Lower leg skin (tissue), 4 donors: ENCODE results near the gene VAV3. TPM values are rescaled to one million over a fixed set of nuclear protein-coding genes. Genes with fewer than 3 reads are reported as not detected.
"Not testable (repeated sequence)": the region's sequence is repeated elsewhere in the genome, so short reads cannot be mapped to it uniquely, and the experiment has no call there.

Source experiments
- DNase-seq, 2 donors: peaks; one replicate each; pipeline ENCODE4 v3.0.0-alpha.2; 2019; ENCODE audit warnings: low spot score in 2 of 2
- H3K4me3 ChIP-seq: fragments of 200-600 bp; sonication (generic); 2 replicates; pipeline ENCODE4 v1.5.1; 2017; ENCODE audit warnings: mild to moderate bottlenecking, low read depth; ENCODE audit not compliant: poor library complexity, severe bottlenecking
- CTCF ChIP-seq, 3 donors: fragments of 450-650 bp; IDR thresholded peaks; one replicate each; pipeline ENCODE4 v1.5.1; 2016; ENCODE audit warnings: antibody characterized with exemption in 3 of 3, mild to moderate bottlenecking in 3 of 3, moderate library complexity in 2 of 3
- POLR2A ChIP-seq, 2 donors: fragments of 450-650 bp; IDR thresholded peaks; one replicate each; pipeline ENCODE4 v1.6.1; 2016 to 2017; ENCODE audit warnings: antibody characterized with exemption in 2 of 2, mild to moderate bottlenecking in 1 of 2, moderate library complexity in 1 of 2
- WGBS, 2 donors: methylation state at CpG; one replicate each; pipeline ENCODE4 v1.1.5; 2018; 5-methylcytosine and 5-hydroxymethylcytosine counted together
- intact Hi-C: fragments of 100-400 bp; cut with DNase I; formaldehyde crosslinking; loops from one replicate; pipeline ENCODE4 v1.15.0; 2023; ENCODE audit warnings: low total_unique reads
- total RNA-seq, 4 donors: library from RNA; depleted of rRNA; stranded (reverse); fragments of >200 nt; gene quantifications; one replicate each; pipeline ENCODE4 v1.1.0, GENCODE V29; 2016

Gene VAV3
- total RNA-seq, 4 donors from 2014 or later, result 102 to 200 (median 147) TPM

- intact Hi-C loops, result no loop called here
- DNase-seq, result no peak
- no peak for TF ChIP-seq CTCF (IDR thresholded peaks at IDR 0.05)
- 76 to 86% methylated on average over 1 of the region's 1 CpG for WGBS, 2 donors
- H3K4me3 ChIP-seq, result no peak overlapping the region
These were observed 42.1 kb upstream of the VAV3 start for GRCh38 chr1:108007070-108007469.

GRCh38 chr1:108004919-108005318 is 39.9 kb upstream of the VAV3 start:
- H3K4me3 ChIP-seq, intact Hi-C loops, DNase-seq: not testable (repeated sequence)
- 86 to 88% methylated on average over 3 of the region's 3 CpGs for WGBS, 2 donors

- H3K4me3 ChIP-seq, result no peak overlapping the region
- 29 to 44% methylated on average over 2 of the region's 2 CpGs for WGBS, 2 donors
- intact Hi-C loops, result no loop called here
- DNase-seq, result peak in 1 of 2 donors; percentile 49
- TF ChIP-seq POLR2A (IDR thresholded peaks at IDR 0.05) (no peak), CTCF (IDR thresholded peaks at IDR 0.05) (no peak)
These were observed 35.7 kb upstream of the VAV3 start for GRCh38 chr1:108000620-108001111.

GRCh38 chr1:108000184-108000583 is 35.2 kb upstream of the VAV3 start:
- intact Hi-C loops, result no loop called here
- H3K4me3 ChIP-seq, result no peak overlapping the region
- no peak for DNase-seq
- 71 to 77% methylated on average over 6 of the region's 6 CpGs for WGBS, 2 donors
- TF ChIP-seq POLR2A (IDR thresholded peaks at IDR 0.05) (no peak), CTCF (IDR thresholded peaks at IDR 0.05) (no peak)

GRCh38 chr1:107997866-107998265 is 32.9 kb upstream of the VAV3 start:
- TF ChIP-seq POLR2A (IDR thresholded peaks at IDR 0.05), result no peak
- TF ChIP-seq CTCF (IDR thresholded peaks at IDR 0.05), result no peak
- 58 to 80% methylated on average over 1 of the region's 1 CpG for WGBS, 2 donors
- H3K4me3 ChIP-seq, result no peak overlapping the region
- DNase-seq, result no peak
- intact Hi-C loops, result no loop called here

GRCh38 chr1:107993920-107994319 is 28.9 kb upstream of the VAV3 start:
- H3K4me3 ChIP-seq, result no peak overlapping the region
- TF ChIP-seq CTCF (IDR thresholded peaks at IDR 0.05) (no peak), POLR2A (IDR thresholded peaks at IDR 0.05) (no peak)
- DNase-seq, result no peak
- intact Hi-C loops, result no loop called here
- WGBS, 2 donors, result 28 to 46% methylated on average over 7 of the region's 7 CpGs
